ENCODE data around the gene DYNLT3. TPM values are rescaled to one million over a fixed set of nuclear protein-coding genes. Genes with fewer than 3 reads are reported as not detected.

Gene DYNLT3
- total and polyA plus RNA-seq, 11 donors, result 9.8 to 32.1 (median 21.0) TPM

- DNase-seq (no peak), ATAC-seq (no peak)
- 76 to 95% (median 92%) methylated on average over 1 of the region's 1 CpG for WGBS, 4 donors
- H3K27me3 ChIP-seq, result peaks cover 0 to 25% (median 0%) of the 10 kb centered on the region in 9 donors
- H3K27ac ChIP-seq, result no peak overlapping the region
- no peaks in the 10 kb centered on the region for H3K36me3 ChIP-seq
- H3K9me3 ChIP-seq, result no peaks in the 10 kb centered on the region
- no peak overlapping the region for H3K4me3 ChIP-seq
- no peaks in the 10 kb centered on the region for H3K4me1 ChIP-seq
- TF ChIP-seq POLR2A (IDR thresholded peaks at IDR 0.05), result no peak
- TF ChIP-seq CTCF (IDR thresholded peaks at IDR 0.05), result no peak
- intact Hi-C loops (cut with DNase I), result no loop called here
Observed at GRCh38 chrX:37879692-37880091, 32.3 kb upstream of the DYNLT3 start.

GRCh38 chrX:37876716-37877115 is 29.3 kb upstream of the DYNLT3 start:
- DNase-seq (no peak), ATAC-seq (no peak)
- Histone ChIP-seq H3K36me3 (no peaks in the 10 kb centered on the region), H3K4me1 (peaks cover 0 to 1% (median 0%) of the 10 kb centered on the region in 12 donors), H3K27ac (no peak overlapping the region), H3K9me3 (no peaks in the 10 kb centered on the region), H3K27me3 (peaks cover 0 to 9% (median 0%) of the 10 kb centered on the region in 9 donors), H3K4me3 (no peak overlapping the region)
- intact Hi-C loops (cut with DNase I), result no loop called here
- 78 to 91% (median 85%) methylated on average over 4 of the region's 4 CpGs for WGBS, 4 donors
- TF ChIP-seq CTCF (IDR thresholded peaks at IDR 0.05) (no peak), POLR2A (IDR thresholded peaks at IDR 0.05) (no peak)

GRCh38 chrX:37875675-37876074 is 28.3 kb upstream of the DYNLT3 start:
- no peaks in the 10 kb centered on the region for H3K9me3 ChIP-seq
- ATAC-seq, result no peak
- intact Hi-C loops (cut with DNase I), result no loop called here

GRCh38 chrX:37873220-37873619 is 25.8 kb upstream of the DYNLT3 start:
- intact Hi-C loops (cut with DNase I), result no loop called here
- 55 to 89% (median 73%) methylated on average over 1 of the region's 1 CpG for WGBS, 4 donors
- no peak overlapping the region for H3K4me3 ChIP-seq
- H3K27me3 ChIP-seq, result peaks cover 0 to 5% (median 0%) of the 10 kb centered on the region in 9 donors
- TF ChIP-seq POLR2A (IDR thresholded peaks at IDR 0.05) (no peak), CTCF (IDR thresholded peaks at IDR 0.05) (no peak)
- no peaks in the 10 kb centered on the region for H3K36me3 ChIP-seq
- H3K27ac ChIP-seq, result no peak overlapping the region
- no peaks in the 10 kb centered on the region for H3K9me3 ChIP-seq
- H3K4me1 ChIP-seq, result peaks cover 0 to 6% (median 0%) of the 10 kb centered on the region in 12 donors
- ATAC-seq, result no peak
- DNase-seq, result no peak

More at GRCh38 chrX:37875675-37876074, 28.3 kb upstream of the DYNLT3 start:
- Histone ChIP-seq H3K27me3 (peaks cover 0 to 9% (median 0%) of the 10 kb centered on the region in 9 donors), H3K27ac (no peak overlapping the region), H3K36me3 (no peaks in the 10 kb centered on the region), H3K4me1 (peaks cover 0 to 6% (median 0%) of the 10 kb centered on the region in 12 donors), H3K4me3 (no peak overlapping the region)
- 36 to 66% (median 47%) methylated on average over 1 of the region's 1 CpG for WGBS, 4 donors
- no peak for DNase-seq
- no peak for TF ChIP-seq CTCF (IDR thresholded peaks at IDR 0.05)
- TF ChIP-seq POLR2A (IDR thresholded peaks at IDR 0.05), result no peak

Data from heart left ventricle (tissue), 16 donors.